GM12891 (cell line): ENCODE data around the gene CD300LG.

Experiments used
- POLR2A ChIP-seq: IDR thresholded peaks from 2 replicates; pipeline ENCODE4 v1.6.1; 2011; ENCODE audit warnings: low read depth, low read length, control low read depth
- TAF1 ChIP-seq: IDR thresholded peaks from 2 replicates; pipeline ENCODE4 v1.6.1; 2011; ENCODE audit warnings: low read depth, low read length, control low read depth

- TF ChIP-seq POLR2A = no peak
- no peak for TF ChIP-seq TAF1
Observed at GRCh38 chr17:43861960-43862359, 15.0 kb downstream of the CD300LG start.
